ENCODE data around the gene FBXW9. TPM values are rescaled to one million over a fixed set of nuclear protein-coding genes. Genes with fewer than 3 reads are reported as not detected.
A peak's percentile ranks its signal among the peaks of the same experiment; 100 is the strongest.
"Not testable (repeated sequence)": the region's sequence is repeated elsewhere in the genome, so short reads cannot be mapped to it uniquely, and the experiment has no call there.

FBXW9 gene
- total RNA-seq, 1 donor from 2014 or later: 11.1 TPM

DNA sequence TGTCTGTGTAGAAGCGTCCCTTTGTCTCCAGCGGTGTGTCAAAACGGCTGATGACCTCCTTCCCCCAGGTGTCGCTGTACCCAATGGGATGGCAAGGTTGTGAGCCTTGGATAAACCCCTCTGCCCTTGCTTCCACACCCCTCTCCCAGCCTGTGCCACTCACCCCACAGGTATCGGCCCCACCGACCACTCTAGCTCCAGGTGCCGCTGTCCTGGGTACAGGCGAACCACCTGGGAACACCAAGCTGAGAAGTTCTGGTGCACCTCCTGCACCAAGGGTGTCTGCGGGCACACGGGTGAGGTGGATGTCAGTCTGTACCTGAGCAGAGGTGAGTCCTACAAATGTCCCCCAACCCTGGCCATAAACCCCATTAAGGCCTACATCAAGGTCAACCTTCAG is 46.5 kb downstream of the FBXW9 start:
- ATAC-seq: no peak

DNA sequence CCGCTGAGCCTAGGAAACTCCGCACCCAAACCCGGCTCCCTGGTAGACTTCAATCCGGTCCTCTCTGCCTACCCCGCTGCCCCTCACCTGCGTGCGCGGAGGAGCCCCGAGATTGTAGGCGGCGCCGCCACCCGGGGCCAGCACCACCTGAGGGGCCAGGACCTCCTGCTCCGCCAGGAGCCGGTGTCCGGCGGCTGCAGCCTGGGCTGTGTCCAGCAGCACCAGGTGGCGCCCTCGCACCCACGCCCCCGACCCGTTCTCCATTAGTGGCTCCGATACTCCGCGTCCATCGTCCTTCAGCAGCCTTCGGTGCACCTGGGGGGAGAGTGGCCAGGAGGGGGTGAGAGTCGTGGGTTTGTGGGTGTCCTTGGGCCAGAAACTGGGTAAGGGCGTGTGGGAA is 48.3 kb downstream of the FBXW9 start:
- no peak for ATAC-seq

DNA sequence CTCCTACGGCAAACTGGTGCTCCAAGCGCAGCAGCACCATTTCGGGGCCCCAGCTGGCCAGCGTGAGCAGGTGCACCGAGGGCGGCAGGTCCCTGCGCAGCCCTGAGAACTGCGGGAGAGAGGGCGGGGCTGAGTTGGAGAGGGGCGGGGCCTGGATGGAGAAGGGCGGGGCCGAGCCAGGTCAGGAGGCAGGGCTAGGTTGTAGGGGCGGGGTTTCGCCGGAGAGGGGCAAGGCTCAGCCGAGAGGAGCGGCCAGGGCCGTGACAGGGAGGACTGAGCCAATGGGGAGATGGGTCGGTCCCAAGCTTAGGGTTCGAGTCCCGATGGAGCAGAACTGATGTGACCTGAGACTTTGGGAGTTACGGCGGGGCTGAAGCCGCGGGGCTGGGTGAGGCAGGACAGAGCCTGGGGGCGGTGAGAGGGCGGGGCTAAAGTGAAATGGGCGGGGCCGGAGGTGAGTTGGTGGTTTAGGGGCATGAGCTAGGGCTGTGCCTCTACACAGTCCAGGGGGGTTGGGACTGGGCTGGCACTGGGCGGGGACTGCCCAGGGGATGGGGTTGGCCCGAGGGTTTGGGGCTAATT is 48.9 kb downstream of the FBXW9 start:
- peak; percentile 79 for ATAC-seq

DNA sequence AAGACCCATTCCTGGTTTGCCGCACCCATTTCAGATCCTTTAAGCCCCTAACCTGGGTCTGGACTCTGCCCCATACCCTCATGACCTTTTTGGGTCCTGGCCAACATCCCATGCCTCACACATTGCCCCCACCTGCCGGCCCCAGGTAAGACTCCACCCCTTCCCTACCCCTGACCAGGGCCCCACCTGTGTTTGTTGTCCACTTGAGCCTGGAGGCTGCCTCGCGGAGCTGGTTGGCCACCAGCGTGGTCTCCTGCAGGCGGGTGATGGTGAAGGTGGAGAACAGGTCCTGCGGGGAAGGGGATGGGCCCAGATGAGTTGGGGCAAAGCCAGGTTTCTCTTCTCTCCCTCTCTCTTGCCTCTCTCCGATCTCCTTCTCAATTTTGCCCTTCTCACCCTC is 49.4 kb downstream of the FBXW9 start:
- no peak for ATAC-seq

DNA sequence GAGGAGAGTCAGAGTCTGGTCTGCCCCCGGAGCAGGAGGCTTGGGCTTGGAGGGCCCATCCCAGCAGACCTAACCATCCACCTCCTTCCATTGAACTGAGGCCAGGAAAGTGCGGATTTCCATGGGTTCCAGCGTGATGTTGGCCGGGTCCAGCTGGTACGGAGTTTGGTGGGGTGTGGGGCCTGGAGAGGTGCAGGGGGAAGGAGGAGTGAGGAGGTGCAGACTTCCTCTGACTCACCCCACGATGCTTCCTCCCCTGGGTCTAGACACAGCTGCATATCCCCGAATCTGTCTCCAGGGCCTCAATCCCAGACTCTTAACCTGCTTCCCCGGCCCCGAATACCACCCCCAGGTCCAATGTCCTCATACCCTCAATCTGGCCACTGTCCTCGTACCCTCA is 49.9 kb downstream of the FBXW9 start:
- ATAC-seq: peak; percentile 12

DNA sequence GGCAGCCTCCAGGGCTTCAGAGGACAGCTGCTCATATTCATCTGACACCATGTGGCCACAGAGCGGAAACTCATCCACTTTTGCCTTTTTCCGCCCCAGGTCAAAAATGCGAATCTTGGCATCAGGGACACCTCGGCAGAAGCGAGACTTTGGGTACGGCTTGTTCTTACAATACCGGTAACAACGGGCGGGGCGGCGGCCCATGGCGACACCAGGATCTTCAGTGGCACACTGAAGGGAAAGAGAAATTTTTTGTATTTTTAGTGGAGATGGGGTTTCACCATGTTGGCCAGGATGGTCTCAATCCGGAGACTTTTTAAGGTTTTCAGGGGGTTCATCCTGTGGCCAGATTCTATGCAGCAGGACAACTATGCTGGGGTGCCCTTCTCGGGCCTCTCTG is 52.7 kb downstream of the FBXW9 start:
- ATAC-seq: not testable (repeated sequence)

DNA sequence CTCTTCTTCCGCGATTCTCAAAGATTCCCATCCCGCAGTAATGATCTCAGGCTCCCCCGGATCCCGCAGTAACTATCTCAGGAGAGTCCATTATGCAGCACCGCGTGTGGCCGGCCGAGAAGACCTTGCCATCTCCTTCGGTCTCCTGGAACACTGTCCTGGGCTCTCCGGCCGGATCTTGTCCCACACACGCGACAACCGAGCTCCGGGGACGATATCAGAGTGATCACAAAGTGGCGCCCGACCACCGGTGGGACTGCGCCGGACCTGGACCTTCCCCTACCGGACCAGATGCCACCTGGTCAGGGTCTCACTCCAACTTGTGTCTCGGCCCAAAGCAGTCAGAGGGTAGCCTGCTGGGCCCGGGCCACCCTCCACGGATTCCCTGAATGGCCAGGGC is 53.9 kb downstream of the FBXW9 start:
- ATAC-seq: no peak

DNA sequence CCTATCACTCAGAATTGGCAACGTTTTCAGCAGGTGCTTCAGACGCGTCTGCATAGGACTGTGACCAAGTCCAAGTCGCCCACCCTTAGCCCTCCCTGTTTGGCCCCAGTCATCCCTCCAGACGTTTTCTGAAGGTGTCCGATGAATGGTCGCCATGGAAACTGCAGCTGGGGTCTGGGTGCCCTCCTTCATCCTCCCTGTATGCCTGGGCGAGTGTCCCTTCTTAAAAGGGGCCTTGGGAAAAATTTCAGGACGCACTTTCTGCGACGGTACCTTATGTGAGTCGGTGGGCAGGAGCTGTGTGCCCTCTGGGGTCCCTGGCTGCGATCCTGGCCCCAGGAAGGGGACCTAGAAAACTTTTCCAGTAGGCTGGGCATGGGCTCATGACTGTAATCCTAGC is 55.0 kb downstream of the FBXW9 start:
- ATAC-seq: no peak

DNA sequence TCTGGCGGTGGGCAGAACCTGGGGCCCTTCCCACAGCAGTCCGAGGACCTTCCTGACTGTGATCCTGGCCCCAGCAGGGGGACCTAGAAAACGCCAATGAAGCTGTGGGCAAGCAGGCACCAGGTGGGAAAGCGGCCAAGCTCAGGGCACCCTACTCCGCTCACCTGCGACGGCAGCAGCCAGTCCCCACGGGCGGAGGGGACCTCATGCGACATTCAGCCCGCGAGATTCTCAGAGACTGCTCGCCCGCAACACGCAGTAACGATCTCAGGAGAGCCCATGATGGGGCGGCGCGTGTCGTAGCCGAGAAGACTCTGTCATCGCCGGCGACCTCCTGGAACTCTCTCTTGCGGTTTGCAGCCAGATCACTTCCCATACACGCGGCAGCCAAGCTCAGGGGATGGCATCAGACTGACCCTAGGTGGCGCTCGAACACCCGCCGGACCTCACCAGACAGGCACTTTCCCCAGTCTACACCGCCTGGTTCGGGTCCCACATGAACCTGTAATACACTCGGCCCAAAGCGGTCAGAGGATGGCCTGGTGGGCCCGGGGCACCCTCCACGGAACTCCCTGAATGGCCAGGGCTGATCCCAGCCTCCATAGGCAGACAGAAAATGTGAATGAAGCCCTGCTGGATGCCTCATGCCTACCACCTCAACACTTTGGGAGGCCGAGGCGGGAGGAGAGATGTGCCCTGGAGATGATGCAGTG is 56.4 kb downstream of the FBXW9 start:
- ATAC-seq: peak; percentile 84

Other genes with a start within 250 kb of the FBXW9 start
- 0.52 TPM for gene ZNF709, start 211.8 kb downstream of the FBXW9 start, total RNA-seq
- gene ZNF564, start 145.1 kb downstream of the FBXW9 start, total RNA-seq: 4.1 TPM
- gene ZNF490, start 85.8 kb downstream of the FBXW9 start, total RNA-seq: 5.2 TPM
- gene ZNF791, start 85.7 kb downstream of the FBXW9 start, total RNA-seq: 14.7 TPM
- gene MAN2B1, start 29.9 kb downstream of the FBXW9 start, total RNA-seq: 29.0 TPM
- gene WDR83, start 29.8 kb downstream of the FBXW9 start, total RNA-seq: 4.0 TPM
- gene DHPS, start 14.8 kb downstream of the FBXW9 start, total RNA-seq: 34.1 TPM
- gene GNG14, start 8.6 kb downstream of the FBXW9 start, total RNA-seq: not detected
- gene TNPO2, start 27.3 kb upstream of the FBXW9 start, total RNA-seq: 36.0 TPM
- 122 TPM for gene TRIR, start 38.1 kb upstream of the FBXW9 start, total RNA-seq
- gene GET3, start 40.9 kb upstream of the FBXW9 start, total RNA-seq: 60.9 TPM
- gene BEST2, start 55.2 kb upstream of the FBXW9 start, total RNA-seq: not detected
- gene HOOK2, start 78.9 kb upstream of the FBXW9 start, total RNA-seq: 38.2 TPM
- gene JUNB, start 94.9 kb upstream of the FBXW9 start, total RNA-seq: 267 TPM
- 304 TPM for gene PRDX2, start 105.2 kb upstream of the FBXW9 start, total RNA-seq
- 9.7 TPM for gene THSD8, start 105.4 kb upstream of the FBXW9 start, total RNA-seq
- gene RNASEH2A, start 110.0 kb upstream of the FBXW9 start, total RNA-seq: 20.0 TPM
- gene RTBDN, start 137.9 kb upstream of the FBXW9 start, total RNA-seq: not detected
- gene MAST1, start 141.9 kb upstream of the FBXW9 start, total RNA-seq: not detected
- 22.5 TPM for gene DNASE2, start 184.8 kb upstream of the FBXW9 start, total RNA-seq
- gene KLF1, start 190.6 kb upstream of the FBXW9 start, total RNA-seq: not detected
- gene GCDH, start 194.5 kb upstream of the FBXW9 start, total RNA-seq: 16.1 TPM
- gene SYCE2, start 222.7 kb upstream of the FBXW9 start, total RNA-seq: 0.56 TPM
- gene FARSA, start 237.1 kb upstream of the FBXW9 start, total RNA-seq: 46.6 TPM
- 586 TPM for gene CALR, start 242.0 kb upstream of the FBXW9 start, total RNA-seq
- 65.6 TPM for gene RAD23A, start 249.2 kb upstream of the FBXW9 start, total RNA-seq